GM12872 (cell line): ENCODE measurements around the gene REEP6.

Experiments used
- TF ChIP-seq, protein P1 (sequence below): IDR thresholded peaks from 3 replicates; pipeline ENCODE4 v1.5.1; 2011; ENCODE audit warnings: low read depth, mild to moderate bottlenecking, low read length, moderate library complexity; ENCODE audit not compliant: insufficient read depth

The REEP6 gene

DNA sequence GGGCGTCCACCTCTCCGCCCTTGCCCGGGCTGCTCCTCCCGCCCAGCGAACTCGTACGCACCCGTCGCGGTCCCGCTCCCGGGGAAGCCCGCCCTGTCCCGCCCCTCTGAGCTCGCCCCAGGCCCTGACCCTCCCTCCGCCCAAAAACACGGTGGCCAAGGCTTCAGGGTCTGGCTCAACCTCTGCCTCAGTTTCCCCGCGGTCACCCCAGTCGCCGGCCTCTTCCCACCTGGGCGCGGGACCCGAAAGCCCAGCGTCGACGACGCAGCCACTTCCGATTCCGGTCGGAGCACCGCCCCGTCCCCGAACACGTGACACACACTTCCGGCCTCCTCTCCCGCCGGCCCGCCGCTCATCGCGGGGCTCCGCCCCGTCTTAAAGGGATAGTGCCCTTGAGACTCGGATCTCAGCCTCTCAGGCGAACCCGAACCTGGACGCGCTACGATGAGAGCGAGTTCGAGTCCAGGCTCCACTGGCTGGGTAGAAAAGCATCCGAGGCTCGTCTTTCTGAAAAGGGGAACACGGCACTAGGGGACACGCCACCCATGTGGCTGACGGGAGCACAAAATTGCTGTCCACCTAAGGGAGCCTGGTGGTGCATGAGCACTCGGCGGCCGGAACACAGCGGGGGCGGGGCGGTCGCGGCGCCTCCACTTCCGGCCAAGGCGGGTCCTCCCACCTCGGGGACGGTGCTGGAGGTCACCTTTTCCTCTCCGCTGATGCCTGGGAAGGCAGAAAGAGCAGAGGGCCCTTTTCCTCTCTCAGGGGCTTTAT lies 11.9 kb upstream of the REEP6 start, which contains the start of gene C19orf25:
C19orf25 (minus strand) TSS at position 282 of the 774 bp plus-strand sequence. CDS start 312 bp downstream, outside the sequence.
- TF ChIP-seq, protein P1, sequence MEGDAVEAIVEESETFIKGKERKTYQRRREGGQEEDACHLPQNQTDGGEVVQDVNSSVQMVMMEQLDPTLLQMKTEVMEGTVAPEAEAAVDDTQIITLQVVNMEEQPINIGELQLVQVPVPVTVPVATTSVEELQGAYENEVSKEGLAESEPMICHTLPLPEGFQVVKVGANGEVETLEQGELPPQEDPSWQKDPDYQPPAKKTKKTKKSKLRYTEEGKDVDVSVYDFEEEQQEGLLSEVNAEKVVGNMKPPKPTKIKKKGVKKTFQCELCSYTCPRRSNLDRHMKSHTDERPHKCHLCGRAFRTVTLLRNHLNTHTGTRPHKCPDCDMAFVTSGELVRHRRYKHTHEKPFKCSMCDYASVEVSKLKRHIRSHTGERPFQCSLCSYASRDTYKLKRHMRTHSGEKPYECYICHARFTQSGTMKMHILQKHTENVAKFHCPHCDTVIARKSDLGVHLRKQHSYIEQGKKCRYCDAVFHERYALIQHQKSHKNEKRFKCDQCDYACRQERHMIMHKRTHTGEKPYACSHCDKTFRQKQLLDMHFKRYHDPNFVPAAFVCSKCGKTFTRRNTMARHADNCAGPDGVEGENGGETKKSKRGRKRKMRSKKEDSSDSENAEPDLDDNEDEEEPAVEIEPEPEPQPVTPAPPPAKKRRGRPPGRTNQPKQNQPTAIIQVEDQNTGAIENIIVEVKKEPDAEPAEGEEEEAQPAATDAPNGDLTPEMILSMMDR: no peak

DNA sequence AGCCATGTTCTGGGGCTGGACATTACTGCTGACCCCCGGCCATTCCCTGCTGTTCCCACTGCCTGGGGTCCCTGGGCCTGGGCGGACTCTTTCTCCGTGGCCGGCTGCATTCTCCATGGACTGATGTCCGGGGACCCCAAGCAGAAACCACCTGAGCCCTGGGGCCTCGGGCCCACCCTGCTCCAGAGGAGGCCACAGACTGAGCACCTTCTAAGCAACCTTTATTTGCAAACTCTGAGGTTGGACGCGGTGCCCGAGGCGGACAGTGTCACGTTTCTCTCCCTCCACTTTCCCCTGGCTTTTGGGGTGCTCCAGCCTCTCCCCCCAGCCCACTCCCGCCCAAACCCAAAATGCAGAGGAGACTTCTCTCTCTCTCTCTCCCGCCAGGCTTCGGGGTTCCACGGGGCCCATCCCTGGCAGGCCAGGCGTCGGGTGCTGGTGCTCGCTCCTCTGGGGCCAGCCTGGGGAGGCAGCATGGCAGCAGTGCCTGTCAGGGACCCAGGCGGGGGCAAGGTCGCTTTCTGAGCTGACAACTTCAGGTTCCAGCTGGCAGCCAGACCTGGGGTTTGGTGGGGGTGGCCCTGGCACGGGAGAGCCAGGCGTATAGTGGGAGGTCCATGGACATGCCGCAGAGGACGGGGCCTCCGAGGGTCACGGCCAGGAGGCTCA lies 9.6 kb upstream of the REEP6 start:
- TF ChIP-seq, protein P1: no peak

DNA sequence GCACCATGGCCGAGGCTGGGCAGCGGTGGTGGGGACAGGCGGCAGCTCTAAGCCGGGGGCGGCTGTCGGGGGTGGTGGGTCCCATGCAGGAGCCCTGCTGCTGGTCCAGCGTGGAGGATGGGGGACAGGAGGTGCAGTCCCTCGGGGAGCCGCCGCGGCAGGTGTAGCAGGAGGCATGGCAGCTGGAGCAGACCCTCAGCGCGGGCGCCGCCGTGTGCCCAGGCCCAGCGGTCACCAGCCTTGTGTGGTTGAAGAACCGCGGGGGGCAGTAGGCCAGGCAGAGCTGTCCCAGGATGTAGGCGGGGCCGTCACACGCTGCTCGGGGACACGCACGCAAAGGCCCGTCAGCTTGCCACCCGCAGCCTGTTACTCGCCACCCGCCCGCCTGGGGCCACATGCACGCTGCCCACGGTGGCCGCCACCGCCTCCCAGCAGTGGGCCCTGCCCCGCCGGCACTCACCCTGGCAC lies 9.1 kb upstream of the REEP6 start:
- TF ChIP-seq, protein P1: no peak

DNA sequence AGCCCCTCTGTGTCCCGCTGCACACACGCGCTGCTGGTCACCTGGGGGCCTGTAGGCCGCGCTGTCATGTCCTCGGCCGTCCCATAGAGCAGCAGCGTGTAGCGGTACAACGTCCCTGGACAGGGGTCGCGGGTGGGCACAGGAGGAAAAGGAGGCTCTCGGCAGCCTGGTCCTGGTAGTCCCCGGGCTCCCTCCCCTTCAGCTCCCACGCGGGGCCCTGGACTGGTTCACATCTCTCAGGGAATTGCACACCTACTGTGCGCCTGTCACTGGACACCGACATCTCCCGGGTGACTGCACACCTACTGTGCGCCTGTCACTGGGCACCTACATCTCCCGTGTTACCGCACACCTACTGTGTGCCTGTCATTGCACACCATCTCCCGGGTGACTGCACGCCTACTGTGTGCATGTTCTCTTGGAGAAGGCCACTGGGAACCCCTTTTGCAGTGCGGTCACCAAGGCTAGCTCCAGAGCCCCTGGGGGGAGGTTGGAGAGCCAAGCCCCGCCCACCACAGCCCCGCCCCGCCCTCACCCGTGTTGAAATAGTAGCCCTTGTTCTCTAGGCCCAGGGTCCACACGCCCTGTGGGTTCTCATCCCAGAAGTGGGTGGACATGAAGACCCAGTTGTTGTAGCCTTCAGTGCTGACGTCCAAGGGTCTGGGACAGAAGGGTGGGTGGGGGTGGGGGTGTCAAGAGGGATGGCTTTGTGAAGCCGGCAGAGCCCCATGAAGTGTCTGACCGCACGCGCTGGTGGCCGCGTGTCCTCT lies 8.4 kb upstream of the REEP6 start:
- TF ChIP-seq, protein P1: no peak

DNA sequence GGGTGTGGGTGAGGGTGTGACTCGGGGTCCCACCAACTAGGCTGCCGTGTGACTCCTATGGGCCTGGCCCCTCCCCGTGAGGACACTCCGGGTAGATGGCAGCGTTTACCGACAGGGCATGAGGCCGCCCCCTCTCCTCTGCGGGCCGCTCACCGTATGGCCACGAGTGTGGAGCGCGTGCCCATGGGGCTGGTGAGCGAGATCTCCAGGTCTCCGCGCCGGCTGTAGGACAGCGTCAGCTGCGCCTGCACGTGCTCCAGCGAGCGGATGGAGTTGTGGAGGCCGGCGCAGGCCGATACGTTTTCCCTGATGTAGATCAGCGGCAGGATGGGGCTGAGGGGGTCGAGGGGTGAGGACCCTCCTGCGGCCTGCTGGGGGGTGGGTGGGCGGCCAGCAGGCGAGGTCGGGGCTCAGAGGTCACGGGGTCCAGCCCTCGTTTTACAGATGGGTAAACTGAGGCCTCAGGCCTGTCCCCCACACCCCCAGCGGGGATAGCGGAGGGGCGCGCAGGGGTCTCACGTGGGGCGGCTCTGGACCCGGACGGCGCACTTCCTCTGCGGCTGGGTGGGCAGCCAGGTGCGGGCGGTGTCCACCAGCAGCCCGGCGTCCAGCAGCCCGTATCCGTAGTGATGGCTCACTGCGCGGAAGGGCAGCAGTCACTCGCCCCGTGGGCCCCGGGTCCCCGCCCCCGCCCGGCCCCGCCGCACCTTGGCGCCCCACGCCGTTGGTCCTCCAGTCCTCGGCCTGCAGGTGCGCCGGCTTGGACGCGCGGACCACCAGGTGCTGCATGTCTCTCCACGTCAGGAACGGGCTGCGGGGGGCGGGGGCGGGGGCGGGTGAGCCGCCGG lies 7.6 kb upstream of the REEP6 start:
- TF ChIP-seq, protein P1: no peak

DNA sequence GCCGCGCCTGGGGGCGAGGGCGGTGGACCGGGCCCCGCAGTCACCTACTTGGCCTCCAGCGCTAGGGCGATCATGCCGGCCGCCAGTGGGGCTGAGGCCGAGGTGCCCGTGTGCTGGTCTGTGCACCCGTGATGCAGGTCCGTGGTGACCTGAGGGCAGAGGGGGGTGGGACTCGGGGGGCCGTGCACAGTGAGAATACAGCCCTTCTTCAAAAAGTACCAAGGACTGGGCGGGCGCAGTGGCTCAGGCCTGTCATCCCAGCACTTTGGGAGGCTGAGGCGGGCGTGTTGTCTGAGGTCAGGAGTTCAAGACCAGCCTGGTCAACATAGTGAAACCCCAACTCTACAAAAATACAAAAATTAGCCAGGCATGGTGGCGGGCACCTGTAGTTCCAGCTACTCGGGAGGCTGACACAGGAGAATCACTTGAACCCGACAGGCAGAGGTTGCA lies 7.0 kb upstream of the REEP6 start:
- TF ChIP-seq, protein P1: no peak
